Activated gamma-delta T cell treated with anti-CD3 and anti-CD28 coated beads, Interleukin-2, amount 50 U/mL, for 16 hours (primary cell): ENCODE measurements around the gene ELAVL4.

Experiments
- DNase-seq: peaks from one replicate; pipeline ENCODE4 v3.0.0-alpha.2; 2020; ENCODE audit warnings: low read depth

Gene ELAVL4

DNA sequence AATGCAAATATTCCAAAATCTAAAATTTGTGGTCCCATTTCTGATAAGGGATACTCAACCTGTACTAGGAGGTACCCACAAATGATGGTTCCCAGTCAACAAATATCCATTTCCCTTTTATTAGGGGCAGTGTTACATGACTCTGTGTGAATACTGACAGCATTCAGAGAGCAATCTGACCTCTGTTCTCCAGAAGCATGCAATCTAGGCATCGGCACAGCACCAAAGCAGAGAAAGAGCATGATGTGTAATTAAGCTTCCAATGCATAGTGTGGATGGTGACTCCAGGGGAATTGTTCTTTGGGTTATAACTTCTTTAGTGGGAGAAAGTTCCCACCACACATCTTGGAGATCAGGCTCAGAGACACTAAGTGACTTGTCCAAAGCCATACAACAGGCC is 71.6 kb downstream of the ELAVL4 start:
- DNase-seq = no peak

DNA sequence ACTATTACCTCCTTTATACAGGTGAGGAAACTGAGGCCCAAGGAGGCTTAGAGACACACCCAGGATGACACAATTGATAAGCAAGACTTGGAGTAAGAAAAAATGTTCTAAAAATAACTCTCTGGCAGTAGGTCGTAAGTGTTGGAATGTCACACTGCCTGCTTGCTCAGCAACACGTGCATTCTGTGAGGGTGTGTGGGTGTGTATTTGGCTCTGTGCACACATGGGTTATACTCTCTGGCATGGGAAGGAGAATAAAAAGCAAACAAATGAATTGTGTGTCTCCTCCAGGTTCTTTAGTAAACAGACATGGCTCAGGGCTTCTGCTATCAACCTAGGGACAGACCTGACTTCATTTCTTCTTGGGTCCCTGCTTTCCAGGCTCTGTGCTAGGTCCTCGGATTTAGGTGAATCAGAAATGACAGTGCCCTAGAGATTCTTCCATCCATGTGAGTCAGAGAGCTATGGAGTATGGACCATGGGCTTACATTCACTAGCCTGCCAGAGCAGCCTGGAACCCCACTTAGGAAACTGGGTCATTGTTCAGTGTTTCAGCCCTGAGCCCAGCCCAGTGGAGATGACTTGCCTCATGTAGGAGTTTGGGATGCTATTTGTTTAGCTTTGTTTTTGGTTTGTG is 72.4 kb downstream of the ELAVL4 start:
- DNase-seq = no peak

DNA sequence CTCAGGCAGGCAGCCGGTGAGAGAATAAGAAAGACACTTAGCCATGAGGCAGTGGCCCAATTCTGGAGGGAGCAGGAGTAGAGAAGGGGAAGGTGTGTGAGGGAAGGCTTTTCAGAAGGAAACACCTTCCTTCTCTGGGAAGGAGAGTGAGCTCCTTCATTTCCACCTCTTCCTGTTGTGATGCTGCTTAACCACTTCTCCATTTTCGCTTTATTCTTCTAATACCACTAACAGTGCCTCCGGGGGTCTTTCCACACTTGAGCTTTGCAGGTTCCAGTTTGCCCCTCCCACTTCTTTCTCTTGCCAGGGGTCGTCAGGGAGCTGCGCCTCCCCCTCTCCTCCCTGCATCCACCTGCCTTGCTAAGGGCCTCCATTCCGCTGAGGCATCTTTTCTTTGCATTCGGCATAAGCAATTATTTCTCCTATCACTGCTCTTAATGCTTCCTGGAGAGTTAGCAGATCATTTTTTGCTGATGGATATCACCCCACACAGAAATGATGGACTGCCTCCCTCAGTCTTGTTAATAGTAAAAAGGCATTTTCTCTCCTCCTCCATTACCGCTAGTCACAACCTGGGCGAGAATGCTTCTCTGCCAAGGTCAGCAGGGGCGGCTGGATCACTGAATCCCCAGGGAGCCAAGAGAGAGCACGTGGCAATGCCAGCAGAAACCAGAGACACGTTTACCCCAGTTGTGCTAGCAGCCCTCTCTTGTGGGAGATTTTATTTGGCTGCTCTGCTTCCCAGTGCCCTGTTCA is 74.8 kb downstream of the ELAVL4 start:
- no peak for DNase-seq

DNA sequence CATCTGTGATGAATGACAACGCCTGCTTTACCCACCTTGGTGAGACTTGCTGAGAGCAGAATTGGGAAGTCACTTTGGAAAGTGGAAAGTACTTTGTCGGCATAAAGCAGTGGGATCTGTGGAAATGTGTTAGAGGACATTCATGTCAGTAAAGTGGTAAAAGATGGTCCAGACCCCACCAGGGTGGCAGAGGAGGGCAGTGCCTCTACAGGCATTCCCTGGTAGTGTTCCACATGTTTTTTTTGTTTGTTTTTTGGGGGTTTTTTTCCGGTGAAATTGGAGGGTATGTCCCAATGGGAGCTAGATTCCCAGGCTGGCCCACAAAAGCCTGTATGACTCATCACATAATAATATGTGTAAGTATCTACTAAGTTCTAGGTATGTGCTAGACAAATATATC is 80.6 kb downstream of the ELAVL4 start:
- DNase-seq = no peak

DNA sequence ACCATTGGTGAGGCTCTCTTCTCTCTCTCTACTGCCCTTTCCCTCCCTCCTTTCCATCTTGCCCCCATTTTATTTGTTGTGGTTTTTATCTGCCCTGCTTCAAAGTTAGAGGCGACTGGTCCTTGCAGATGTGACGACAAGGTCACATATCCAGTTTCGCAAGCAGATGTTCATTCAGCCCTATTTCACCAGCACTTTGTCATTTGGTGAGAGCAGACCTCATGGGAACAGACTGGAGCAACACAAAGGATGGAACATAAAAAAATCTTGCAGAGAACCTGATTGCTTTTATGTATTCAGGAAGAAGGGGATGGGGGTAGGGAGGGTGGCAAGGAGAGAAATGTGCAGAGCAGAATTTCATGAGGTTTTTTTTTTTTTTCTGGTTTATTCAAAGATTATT is 84.3 kb downstream of the ELAVL4 start:
- DNase-seq = no peak

DNA sequence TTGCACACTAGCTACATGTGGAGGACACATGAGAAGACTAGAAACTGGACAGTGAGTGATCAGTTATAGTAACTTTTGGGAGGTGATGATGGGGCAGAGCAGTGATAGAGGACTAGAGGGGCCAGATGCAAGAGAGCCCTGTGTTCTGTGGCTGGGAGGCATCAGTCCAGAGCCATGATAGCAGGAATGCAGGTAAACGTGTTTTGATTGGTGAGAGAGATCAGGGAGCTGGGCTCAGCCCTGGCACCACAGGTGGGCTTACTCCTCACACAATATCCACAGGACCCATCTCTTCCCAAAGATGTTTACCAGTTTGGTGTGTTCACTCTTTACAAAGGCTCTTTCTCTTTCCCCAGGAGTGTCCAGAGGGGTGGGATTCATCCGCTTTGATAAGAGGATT is 86.5 kb downstream of the ELAVL4 start:
- DNase-seq = no peak

DNA sequence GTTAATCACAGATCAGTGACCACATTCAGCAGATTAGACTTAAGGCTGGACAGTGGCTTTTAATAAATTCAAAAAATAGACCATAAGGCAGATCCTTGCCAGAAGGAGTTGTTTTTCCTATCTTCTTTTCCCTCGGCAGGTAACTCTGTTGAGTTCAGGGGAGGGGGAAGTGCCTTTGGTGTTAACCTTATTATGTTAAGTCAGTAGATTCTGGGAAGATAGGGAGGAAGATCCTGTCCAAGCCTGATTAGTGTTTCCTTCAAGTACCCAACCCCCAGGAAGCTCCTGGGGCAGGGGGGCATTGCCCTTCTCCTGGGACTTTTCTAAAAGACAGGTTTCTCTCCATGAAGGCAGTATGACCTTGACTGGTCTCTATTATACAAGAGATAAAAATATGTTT is 87.4 kb downstream of the ELAVL4 start:
- no peak for DNase-seq

DNA sequence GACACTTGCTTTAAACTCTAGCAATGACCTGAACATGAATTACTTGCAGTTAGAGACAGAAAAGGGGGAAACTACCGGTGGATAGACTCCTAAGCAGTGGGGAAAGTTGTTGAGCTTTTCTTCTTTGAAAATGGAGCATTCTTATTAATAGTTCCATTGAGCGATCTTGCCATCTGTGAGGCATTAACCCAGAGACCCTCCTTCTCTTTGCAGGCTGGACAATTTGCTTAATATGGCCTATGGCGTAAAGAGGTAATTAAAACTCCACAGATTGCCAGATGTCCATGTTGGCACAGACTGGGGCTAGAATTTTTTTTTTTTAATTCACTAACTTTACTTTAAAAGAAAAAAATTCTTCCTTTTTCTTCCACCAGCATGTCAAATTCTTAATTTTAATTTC is 88.5 kb downstream of the ELAVL4 start:
- DNase-seq = no peak

DNA sequence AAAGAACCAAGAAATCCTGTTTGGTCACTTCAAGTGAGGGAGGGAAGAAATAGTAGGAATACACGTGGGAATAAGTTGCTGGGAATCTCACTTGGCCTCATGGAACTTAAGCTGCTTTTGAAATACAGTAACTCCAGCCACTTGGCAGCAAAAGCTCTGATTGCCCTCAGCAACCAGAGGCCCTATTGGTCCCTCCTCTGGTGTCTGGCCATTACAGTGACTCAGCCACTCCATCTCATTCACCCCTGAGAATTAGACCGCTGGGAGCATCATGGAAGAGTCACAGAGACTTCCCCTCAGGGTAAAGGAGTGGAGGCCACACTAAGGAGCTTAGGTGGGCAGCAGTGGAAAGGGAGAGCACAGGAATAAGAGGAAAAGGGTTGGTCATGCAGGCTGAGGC is 99.6 kb downstream of the ELAVL4 start:
- DNase-seq = no peak

DNA sequence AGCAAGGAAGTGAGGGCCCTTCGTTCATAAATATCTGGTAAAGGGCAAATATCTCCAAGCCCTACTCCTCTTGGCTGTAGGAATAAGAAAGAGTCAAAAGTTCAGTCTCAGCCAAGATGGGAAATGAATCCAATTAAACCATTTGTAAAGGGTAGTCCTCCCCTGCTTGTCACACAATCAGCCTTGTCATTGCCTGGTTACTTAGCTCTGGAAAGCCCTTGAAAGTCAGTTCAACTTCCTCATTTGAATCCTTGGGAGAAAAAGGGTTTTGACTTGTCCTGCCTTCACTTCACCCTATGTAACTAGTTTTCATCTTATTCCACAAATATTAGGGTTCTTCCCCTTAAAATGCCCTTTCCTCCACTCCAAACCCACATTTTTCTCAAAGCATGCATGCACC is 100.0 kb downstream of the ELAVL4 start:
- DNase-seq = no peak

DNA sequence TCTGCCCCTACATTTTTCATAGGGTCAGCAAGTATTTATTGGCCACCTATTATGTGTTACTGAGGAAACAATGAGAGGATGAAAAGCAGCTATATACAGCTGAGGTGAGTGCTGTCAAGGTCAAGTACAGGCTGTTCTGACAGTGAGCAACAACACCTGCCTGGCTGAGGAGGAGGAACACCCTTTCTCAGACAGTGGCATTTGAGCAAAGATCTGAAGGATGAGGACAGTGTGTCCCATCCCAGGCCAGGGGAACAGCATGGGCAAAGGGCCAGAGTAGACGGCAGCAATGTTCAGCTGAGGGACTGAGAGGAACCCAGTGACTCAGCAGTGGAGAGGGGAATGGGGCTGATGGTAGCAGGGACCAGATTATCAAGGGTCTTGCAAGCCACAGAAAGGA is 101.0 kb downstream of the ELAVL4 start:
- no peak for DNase-seq

DNA sequence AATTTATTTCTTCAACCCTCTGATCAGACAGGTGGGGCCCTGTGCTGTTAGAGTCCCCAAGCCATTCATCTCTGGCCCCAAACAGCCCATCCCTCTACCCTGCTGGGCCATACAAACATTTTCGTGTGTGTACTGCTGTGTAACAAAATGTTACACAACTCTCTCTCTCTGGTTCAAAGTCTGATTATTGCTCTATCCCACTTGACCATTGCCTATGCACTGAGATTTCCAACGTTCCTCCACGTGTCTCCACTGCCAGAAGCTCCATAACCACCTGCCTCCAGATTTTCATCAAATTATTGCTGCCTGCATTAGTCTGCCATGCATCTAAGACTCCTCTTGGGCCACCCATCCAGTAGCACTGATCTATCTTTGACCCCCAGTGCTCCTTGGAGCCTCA is 104.8 kb downstream of the ELAVL4 start:
- DNase-seq = no peak

DNA sequence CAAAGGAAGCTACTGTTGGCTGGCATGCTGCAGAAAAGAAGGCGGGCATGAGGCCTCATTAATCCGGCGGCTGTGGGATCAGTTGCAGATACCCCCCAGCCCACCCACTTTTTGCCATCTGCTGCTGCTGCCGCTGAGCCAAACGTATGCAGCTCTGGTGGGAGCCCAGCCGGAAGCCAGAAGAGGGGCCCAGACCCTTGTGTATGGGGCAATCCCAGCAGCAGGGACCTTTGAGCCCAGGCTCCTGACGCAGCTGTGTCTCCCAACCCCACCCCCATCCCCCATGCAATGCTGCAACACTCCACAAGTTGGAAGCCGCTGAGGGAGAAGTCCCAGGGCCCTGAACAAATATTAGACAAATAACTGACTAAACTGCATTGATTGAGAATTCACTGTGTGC is 106.0 kb downstream of the ELAVL4 start:
- DNase-seq = no peak

DNA sequence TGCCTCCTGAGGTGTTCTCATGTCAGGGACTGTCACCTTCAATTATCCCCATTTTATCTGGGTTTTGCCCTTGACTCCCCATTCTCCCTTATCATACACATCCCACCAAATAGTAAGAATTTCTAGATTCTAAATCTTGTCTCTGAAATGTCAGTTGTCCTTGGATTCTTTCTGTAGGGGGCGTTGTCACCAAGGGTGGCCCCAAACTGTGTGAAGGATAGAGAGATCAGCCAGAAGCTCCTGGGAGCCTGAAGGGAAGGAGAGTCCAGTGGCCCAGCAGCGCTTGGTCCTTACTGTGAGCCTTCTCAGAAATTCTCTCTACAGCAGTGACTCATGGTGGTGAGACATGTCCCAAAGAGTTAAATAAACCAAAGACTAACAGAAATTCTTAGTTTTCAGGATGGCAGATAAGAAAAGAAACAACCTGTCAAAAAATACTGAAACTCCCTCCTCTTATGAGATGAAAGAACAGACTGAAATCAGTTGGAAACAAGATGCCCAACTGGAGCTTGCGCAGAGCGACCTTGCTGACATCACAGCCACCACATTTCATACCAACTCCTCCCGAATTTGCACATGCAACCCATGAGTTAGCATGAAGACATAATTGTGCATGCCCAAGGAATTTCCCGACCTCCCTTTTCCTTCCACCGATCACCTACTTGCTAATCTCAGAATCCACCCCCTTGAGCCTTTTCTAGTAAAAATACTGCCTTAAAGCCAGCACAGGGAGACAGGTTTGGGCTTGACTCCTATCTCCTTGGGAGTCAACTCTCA is 109.8 kb downstream of the ELAVL4 start:
- DNase-seq = no peak

DNA sequence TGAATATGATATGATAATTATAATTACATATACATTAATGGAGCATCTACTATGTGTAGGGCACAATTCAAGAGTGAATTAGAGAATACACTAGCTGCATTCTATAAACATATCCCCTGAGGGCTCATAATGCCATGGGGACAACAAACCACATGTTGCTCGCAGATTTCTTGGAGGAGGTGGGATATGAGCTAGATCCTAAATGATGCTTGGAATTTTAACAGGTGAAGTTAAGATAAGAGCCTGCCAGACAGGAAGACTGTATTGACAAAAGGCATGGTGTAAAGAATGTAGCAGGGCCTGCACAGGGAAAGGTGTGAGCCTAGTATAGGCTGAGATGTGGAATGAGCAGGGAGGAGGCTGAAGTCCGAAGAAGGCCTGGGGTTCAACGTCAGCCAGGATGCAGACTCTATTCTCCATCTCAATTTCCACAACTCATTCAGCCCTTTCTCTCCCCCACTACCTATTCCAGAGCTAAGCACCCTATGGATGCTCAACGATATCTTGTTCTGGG is 120.2 kb downstream of the ELAVL4 start:
- DNase-seq = no peak

DNA sequence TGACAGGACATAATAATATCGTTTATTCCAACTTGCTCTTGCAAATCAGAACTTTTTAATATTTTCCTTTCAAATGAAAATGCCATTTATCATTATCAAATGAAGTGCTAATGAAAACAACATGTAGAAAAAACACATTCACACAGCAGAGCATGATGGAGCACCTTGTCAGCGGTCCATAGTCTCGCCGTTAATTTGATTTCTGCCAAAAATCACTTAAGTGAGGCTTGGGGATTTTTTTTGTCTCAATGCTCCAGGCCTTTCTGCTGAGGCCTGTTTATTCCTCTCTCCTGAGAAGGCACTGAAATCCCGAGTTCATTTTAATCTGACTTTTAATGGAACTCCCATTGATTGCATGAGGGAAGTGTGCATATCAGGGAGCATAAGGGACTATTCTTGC is 122.5 kb downstream of the ELAVL4 start:
- no peak for DNase-seq

DNA sequence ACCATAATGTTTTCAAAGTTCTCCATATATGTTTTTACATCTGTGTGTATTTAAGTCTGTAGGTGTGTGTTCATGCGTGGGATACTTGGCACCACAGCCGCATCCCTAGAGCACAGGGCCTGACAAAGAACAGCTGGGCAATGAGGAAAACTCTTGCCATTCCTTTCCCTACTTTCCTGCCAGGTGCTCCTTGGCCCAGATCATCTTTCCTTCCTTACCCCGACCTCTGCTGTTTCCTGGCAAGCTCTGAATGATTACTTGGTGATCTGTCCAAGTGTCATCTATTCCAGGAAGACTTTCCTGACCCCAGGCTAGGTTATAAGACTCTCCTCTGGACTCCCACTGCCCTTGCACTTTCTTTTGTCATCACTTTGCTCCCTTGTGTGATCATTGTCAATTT is 123.6 kb downstream of the ELAVL4 start:
- no peak for DNase-seq

DNA sequence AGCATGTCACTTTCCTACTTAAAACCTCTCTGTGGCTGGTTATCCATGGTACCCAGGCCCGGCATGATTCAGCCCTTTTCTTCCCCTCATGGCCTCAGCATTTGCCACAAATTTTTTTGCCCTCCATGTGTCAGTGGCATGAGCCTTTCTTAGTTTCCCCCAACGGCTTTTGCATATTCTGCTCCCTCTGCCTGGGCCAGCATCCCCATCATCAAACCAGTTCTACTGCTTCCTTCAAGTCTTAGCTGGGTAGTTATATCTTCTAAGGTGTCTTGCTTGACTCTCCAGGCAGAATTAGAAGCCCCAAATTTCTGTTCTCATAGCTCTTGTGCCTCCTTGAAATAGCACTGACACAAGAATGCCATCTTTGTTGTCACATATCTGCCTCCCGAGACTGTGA is 127.9 kb downstream of the ELAVL4 start:
- no peak for DNase-seq

DNA sequence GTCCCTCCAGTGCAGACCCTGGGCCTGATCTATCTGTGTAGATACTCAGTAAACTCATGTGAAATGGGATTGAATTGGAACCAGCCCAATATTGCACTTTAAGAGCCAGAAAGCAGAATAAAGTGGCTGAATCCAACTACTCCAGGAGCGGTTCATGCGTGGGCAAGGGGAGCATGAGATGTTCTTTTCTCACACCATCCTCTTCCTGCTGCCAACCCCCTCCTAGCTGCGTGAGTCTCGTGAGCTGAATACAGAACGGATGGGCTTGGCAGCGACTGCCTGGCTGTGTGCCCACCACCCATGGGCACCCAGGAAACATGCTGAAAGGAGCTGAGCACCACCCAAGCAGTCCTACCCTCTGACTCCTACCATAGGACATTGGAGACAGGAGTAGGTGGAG is 128.3 kb downstream of the ELAVL4 start:
- no peak for DNase-seq

DNA sequence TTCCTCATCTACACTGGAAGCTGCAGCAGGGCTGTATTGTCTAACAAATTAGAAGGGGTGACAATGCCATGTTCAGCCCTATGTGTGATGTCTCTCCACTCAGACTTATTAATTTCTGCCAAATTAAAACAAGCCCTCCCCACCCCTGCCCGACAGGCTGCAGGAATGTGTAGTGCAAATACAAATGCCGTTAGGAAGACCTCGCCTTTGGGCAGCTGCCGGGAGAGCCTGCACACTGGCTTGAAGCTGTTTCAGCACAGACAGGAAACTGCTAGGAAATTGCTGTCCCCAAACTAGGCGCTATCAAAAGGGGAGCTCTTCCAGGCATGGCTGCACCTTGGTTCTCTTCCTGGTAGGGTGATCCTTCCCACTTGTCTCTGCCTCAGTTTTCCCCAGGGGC is 135.2 kb downstream of the ELAVL4 start:
- DNase-seq = no peak

DNA sequence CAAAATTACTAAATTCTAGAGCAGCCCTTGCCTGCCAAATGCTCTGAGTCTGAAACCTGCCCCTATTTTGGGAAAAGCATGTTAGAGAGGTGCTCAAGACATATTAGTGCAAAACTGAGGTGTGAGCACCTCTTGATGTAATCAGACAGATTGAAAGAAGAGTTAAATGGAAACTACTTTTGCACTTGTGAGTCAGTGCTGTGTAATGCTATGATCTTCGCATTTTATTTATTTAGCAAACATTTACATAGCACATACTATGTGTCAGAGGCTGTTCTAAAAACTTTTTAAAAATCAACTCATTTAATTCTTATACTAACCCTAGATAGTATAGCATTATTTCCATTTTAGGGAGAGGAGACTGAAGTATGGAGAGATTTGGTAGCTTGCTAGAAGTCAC is 138.1 kb downstream of the ELAVL4 start:
- no peak for DNase-seq

DNA sequence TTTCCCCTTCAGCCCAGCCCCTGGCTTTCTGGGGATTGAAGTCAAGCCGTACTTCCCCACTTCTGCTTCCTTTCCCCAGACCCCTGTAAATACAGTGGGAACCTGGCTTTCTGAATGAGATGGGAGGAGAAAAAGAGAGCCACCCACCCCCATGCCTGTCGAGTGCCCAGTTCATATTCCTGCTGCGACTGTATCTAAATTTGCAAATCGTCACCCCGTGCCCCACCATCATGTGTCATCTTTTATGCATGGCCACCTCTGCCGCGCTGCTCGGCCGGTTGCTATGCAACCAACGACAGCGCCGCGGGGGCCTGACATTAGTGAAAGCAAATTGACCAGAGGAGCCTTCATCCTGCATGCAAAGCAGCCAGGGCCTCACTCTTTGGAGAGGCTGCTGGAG is 143.0 kb downstream of the ELAVL4 start:
- no peak for DNase-seq

DNA sequence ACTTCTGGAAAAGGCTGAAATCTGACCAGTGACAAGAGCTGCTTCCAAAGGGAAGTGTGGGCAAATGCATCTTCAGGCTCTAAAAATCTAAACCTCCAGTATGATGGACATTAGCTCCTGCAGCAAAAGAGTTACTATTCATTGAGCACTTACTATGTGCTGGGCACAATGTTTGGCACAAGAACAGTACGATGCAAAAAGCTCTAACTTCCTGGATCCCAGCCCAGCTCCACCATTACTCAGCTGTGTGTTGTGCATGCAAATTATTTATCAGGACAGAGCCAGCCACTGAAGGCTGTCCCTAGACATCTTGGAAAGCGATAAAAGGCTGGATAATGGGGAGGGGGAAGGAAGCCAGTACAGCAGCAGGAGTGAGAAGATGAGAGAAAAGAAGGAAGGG is 143.5 kb downstream of the ELAVL4 start:
- DNase-seq = no peak
